Immature natural killer cell (primary cell): ENCODE results near the gene ACHE. TPM values are rescaled to one million over a fixed set of nuclear protein-coding genes. Genes with fewer than 3 reads are reported as not detected.

Experiments used
- DNase-seq, 3 donors: peaks; one replicate each; pipeline ENCODE4 v3.0.0; 2022; ENCODE audit warnings: mixed read lengths in 1 of 3
- H3K27ac Mint-ChIP-seq, 6 donors: one replicate each; pipeline ENCODE4 v1.8.0; 2020; ENCODE audit warnings: mixed read lengths in 6 of 6, mild to moderate bottlenecking in 5 of 6, inconsistent platforms in 4 of 6, moderate library complexity in 3 of 6
- H3K27me3 Mint-ChIP-seq, 3 donors: one replicate each; pipeline ENCODE4 v1.8.0; 2020 to 2021; ENCODE audit warnings: low read depth in 3 of 3, mild to moderate bottlenecking in 3 of 3, mixed read lengths in 3 of 3, moderate library complexity in 3 of 3, inconsistent platforms in 1 of 3
- H3K36me3 Mint-ChIP-seq, 3 donors: one replicate each; pipeline ENCODE4 v1.8.0; 2020; ENCODE audit warnings: mixed read lengths in 3 of 3, inconsistent platforms in 2 of 3, mild to moderate bottlenecking in 2 of 3
- H3K4me1 Mint-ChIP-seq, 2 donors: one replicate each; pipeline ENCODE4 v1.8.0; 2020; ENCODE audit warnings: inconsistent platforms in 2 of 2, mild to moderate bottlenecking in 2 of 2, mixed read lengths in 2 of 2, moderate library complexity in 1 of 2
- H3K4me3 Mint-ChIP-seq, 5 donors: one replicate each; pipeline ENCODE4 v1.8.0; 2020; ENCODE audit warnings: mild to moderate bottlenecking in 5 of 5, mixed read lengths in 5 of 5, inconsistent platforms in 3 of 5, moderate library complexity in 3 of 5
- H3K9me3 Mint-ChIP-seq, 6 donors: one replicate each; pipeline ENCODE4 v1.8.0; 2020; ENCODE audit warnings: mild to moderate bottlenecking in 6 of 6, mixed read lengths in 6 of 6, inconsistent platforms in 4 of 6, moderate library complexity in 3 of 6
- polyA plus RNA-seq, 3 donors: library from polyadenylated mRNA; unstranded; fragments of 300-500 nt; fragmentation: Illumina TruSeq; gene quantifications; one replicate each; pipeline ENCODE4 v1.2.3, GENCODE V29; 2021

ACHE gene
- polyA plus RNA-seq, 3 donors from 2014 or later = not detected

DNA sequence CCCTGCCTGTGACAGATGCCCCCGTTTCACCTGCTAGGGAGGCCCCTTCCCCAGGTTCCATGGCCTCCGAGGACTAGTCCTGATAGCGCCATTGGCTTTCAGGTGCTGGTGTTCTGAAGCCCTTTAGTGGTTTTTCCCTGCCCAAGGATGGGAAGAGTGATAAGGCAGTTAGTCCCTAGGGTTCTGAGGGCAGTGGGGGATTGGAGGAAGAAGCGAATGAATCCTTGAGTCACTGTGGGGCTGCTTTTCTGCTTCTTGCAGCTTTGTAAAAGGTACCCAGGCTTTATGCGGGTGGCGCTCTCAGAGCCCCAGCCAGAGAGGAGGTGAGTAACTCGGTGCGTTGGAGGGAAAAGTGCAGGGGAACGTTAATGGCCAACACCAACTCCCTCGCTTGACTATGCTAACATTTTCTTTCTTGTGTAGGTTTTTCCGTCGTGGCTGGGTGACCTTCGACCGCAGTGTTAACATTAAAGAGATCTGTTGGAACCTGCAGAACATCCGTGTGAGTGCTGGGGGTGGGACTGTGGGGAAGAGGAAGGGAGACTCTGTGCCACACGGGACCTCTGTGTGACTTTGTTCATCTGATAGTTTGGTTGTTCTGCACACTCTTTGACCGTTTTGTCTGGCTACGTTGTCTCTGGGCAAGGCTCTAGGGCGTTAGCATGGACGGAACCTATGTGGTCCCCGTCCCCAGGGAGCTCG, 10.1 kb downstream of the ACHE start:
- DNase-seq = no peak
- no peaks in the 10 kb centered on the region for H3K9me3 Mint-ChIP-seq
- peaks cover 4 to 11% (median 10%) of the 10 kb centered on the region in 3 donors for H3K27me3 Mint-ChIP-seq
- H3K4me1 Mint-ChIP-seq = peaks cover 29 to 31% of the 10 kb centered on the region in 2 donors
- H3K36me3 Mint-ChIP-seq = peaks cover 25 to 44% (median 37%) of the 10 kb centered on the region in 3 donors
- no peak overlapping the region for H3K4me3 Mint-ChIP-seq
- peak overlapping the region in 4 of 6 donors; percentile 11 to 45 (median 23) for H3K27ac Mint-ChIP-seq

DNA sequence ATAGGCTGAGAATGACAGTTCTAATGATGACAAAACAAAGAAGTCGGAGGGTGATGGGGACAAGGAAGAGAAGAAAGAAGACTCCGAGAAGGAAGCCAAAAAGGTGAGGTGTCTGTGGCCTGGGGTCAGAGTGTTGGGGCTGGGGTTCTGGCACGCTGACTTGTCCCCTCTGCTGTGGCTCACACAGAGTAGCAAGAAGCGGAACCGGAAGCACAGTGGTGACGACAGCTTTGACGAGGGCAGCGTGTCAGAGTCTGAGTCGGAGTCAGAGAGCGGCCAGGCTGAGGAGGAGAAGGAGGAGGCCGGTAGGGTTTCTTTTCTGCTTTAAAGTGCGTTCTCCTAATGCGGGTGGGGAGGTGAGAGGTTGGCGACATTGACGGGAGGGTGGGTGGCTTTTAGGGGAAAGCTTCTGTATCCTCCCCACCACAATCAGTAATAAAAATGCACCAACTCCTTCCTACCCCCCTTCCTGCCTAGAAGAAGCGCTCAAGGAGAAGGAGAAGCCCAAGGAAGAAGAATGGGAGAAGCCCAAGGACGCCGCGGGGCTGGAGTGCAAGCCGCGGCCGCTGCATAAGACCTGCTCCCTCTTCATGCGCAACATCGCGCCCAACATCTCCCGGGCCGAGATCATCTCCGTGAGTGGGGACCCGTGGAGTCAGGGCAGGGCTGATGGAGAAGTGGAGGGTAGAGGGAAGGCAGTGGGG, 10.8 kb downstream of the ACHE start:
- Mint-ChIP-seq H3K27me3 (peaks cover 4 to 11% (median 10%) of the 10 kb centered on the region in 3 donors), H3K4me1 (peaks cover 28% of the 10 kb centered on the region in 2 donors), H3K4me3 (peak overlapping the region in 2 of 5 donors; percentile 8 to 60), H3K9me3 (no peaks in the 10 kb centered on the region), H3K36me3 (peaks cover 25 to 47% (median 38%) of the 10 kb centered on the region in 3 donors), H3K27ac (peak overlapping the region; percentile 19 to 82 (median 76))
- DNase-seq = peak in 1 of 3 donors; percentile 46

DNA sequence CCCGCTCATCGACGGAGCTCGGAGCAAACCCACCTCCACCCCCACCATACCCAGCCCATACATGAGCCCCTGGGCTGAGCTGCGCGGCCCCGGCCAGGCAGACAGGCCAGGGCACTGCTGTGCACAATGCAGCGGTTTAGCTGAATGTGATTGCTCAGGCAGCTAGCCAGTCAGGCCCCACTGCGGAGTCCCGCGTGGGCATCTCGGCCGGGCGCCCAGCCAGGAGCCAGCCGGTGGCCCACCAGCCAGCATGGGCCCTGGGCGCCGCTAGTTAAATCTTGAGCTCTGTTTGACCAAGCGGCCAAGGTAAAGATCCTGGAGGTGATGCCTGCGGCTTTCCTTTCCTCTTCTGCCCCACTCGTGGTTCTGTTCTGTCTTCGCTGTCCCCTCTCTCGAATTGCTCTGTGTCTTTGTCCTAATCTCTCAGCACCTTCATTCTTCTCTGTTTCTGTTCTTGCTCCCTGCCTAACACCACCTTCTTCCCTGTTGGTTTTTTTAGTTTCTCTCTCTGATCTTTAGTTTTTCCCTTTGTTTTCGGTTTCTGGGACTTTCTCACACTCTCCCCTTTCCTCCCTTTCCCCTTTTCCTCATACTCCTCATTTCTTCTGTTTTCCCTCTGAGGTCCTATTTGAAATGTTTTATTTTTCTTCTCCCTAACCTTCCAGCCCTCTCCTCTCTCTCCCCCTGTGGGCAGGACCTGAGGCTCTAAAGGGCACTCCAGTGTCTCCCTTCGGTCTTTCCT, 12.7 kb downstream of the ACHE start:
- H3K27ac Mint-ChIP-seq = peak overlapping the region in 2 of 6 donors; percentile 43 to 49
- no peak for DNase-seq
- no peaks in the 10 kb centered on the region for H3K9me3 Mint-ChIP-seq
- H3K36me3 Mint-ChIP-seq = peaks cover 35 to 51% (median 44%) of the 10 kb centered on the region in 3 donors
- H3K27me3 Mint-ChIP-seq = peaks cover 4 to 11% (median 10%) of the 10 kb centered on the region in 3 donors
- H3K4me3 Mint-ChIP-seq = no peak overlapping the region
- peaks cover 38 to 40% of the 10 kb centered on the region in 2 donors for H3K4me1 Mint-ChIP-seq

DNA sequence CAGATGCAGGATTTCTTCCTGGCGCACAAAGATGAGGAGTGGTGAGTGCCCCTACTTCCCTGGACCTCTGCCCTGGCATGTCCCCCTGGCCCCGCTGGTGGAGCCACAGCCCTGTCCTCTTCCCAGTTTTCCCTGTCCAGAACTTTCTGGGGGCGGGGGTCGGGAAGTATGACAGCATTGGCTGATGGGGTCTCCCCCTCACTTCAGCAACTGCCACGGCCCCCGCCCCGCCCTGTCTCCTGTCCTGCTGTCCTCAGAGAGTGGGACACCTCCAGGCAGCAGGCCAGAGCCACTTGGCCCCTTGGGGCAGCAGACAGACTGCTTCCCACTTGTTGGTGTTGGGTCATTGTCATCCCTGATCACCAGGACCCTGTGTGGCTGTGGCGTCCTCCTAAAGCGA, 13.5 kb downstream of the ACHE start:
- H3K4me1 Mint-ChIP-seq = peaks cover 33 to 36% of the 10 kb centered on the region in 2 donors
- no peak for DNase-seq
- H3K36me3 Mint-ChIP-seq = peaks cover 35 to 50% (median 38%) of the 10 kb centered on the region in 3 donors
- H3K9me3 Mint-ChIP-seq = no peaks in the 10 kb centered on the region
- H3K27ac Mint-ChIP-seq = no peak overlapping the region
- no peak overlapping the region for H3K4me3 Mint-ChIP-seq
- H3K27me3 Mint-ChIP-seq = peaks cover 4 to 9% (median 6%) of the 10 kb centered on the region in 3 donors

DNA sequence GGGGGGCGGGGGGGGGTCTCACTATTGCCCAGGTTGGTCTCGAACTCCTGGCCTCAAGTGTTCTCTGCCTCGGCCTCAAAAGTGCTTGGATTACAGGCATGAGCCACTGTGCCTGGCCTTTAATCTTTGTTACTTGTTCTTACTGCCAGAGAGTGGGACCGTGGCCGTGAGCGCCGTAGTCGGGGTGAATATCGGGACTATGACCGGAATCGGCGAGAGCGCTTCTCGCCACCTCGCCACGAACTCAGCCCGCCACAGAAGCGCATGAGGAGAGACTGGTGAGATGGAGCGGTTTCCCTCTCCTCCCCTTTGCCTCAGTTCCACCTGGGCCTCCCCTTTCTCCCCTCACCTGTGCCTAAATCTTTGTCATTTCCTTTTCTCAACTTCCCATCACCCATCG, 14.6 kb downstream of the ACHE start:
- Mint-ChIP-seq H3K27me3 (peaks cover 1 to 4% (median 4%) of the 10 kb centered on the region in 3 donors), H3K27ac (peak overlapping the region in 2 of 6 donors; percentile 59 to 67), H3K36me3 (peaks cover 28 to 45% (median 30%) of the 10 kb centered on the region in 3 donors), H3K9me3 (no peaks in the 10 kb centered on the region), H3K4me3 (no peak overlapping the region), H3K4me1 (peaks cover 41 to 42% of the 10 kb centered on the region in 2 donors)
- DNase-seq = no peak

DNA sequence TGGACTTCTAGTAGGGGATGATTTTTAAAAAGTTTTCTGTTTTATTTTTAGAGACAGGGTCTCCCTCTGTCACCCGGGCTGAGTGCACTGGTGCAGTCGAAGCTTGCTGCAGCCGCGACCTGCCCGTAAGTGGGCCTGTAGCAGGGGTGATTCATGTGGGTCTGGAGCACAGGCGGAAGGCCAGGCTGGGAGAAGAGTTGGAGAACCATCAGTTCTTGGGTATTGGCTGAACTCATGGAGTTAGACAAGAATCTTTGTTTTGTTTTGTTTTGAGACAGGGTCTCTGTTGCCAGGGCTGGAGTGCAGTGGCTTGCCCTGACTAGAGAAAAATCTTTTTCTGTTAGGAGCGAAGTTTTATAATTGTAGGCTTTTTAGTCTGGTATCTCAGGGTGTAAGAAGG, 15.0 kb downstream of the ACHE start:
- Mint-ChIP-seq H3K36me3 (peaks cover 25 to 40% (median 26%) of the 10 kb centered on the region in 3 donors), H3K4me1 (peaks cover 42 to 46% of the 10 kb centered on the region in 2 donors)

DNA sequence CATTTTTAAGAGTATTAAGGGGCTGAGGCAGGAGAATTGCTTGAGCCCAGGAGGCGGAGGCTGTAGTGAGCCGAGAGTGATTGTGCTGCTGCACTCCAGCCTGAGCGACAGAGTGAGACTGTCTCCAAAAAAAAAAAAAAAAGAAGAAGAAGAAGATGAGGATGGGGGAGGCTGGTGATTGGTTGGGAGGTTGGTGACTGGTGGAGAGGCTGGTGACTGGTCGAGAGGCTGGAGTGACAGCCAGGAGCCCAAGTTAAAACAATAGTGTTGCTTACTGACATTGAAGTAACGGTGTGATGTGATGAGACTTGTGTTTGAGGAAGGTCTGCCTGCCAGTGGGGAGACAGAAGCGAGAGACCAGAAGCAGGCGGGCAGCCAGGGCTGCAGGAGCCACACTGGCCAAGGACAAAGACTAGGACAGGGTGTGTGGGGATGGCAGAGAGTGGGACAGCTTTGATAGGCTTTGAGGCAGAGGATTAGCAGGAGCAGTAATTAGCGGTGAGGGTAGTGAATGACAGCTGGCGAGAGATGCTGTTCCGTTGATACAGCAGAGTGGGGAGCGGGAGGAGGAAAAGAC, 15.9 kb downstream of the ACHE start:
- peaks cover 19 to 33% (median 24%) of the 10 kb centered on the region in 3 donors for H3K36me3 Mint-ChIP-seq
- H3K4me3 Mint-ChIP-seq = peak overlapping the region in 1 of 5 donors; percentile 38
- no peaks in the 10 kb centered on the region for H3K9me3 Mint-ChIP-seq
- peak overlapping the region in 1 of 6 donors; percentile 61 for H3K27ac Mint-ChIP-seq
- H3K27me3 Mint-ChIP-seq = peaks cover 8 to 10% (median 9%) of the 10 kb centered on the region in 3 donors
- H3K4me1 Mint-ChIP-seq = peaks cover 48 to 55% of the 10 kb centered on the region in 2 donors
- DNase-seq = no peak

More for the DNA sequence above, 15.0 kb downstream of the ACHE start:
- Mint-ChIP-seq H3K27ac (no peak overlapping the region), H3K9me3 (no peaks in the 10 kb centered on the region), H3K27me3 (peaks cover under 1 to 6% (median 4%) of the 10 kb centered on the region in 3 donors), H3K4me3 (no peak overlapping the region)
- no peak for DNase-seq

DNA sequence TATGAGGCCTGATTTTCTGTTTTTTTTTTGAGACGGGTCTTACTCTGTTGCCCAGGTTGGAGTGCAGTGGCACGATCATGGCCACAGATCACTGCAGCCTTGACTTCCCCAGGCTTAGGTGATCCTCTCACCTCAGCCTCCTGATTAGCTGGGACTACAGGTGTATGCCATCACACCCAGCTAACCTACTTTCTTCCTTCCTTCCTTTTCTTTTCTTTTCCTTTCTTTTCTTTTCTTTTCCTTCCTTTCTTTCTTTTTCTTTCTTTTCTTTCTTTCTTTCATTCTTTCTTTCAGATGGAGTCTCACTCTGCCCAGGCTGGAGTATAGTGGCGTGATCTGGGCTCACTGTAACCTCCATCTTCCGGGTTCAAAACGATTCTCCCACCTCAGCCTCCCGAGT, 17.0 kb downstream of the ACHE start:
- peaks cover 10 to 14% (median 13%) of the 10 kb centered on the region in 3 donors for H3K27me3 Mint-ChIP-seq
- DNase-seq = no peak
- peaks cover 56 to 65% of the 10 kb centered on the region in 2 donors for H3K4me1 Mint-ChIP-seq
- H3K9me3 Mint-ChIP-seq = no peaks in the 10 kb centered on the region
- peak overlapping the region in 2 of 5 donors; percentile 14 to 31 for H3K4me3 Mint-ChIP-seq
- H3K36me3 Mint-ChIP-seq = peaks cover 12 to 24% (median 22%) of the 10 kb centered on the region in 3 donors
- H3K27ac Mint-ChIP-seq = peak overlapping the region in 2 of 6 donors; percentile 48 to 72

DNA sequence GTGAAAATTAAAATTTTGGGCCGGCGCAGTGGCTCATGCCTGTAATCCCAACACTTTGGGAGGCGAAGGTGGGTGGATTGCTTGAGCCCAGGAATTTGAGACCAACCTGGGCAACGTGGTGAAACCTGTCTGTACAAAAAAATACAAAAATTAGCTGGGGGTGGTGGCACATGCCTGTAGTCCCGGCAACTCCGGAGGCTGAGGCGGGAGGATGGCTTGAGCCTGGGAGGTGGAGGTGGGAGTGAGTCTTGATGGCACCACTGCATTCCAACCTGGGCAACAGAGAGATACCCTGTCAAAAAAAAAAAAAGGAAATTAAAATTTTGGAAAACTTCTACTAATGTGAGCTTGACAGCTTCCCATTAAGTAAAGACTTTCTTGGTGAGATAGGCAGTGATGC, 17.7 kb downstream of the ACHE start:
- H3K36me3 Mint-ChIP-seq = peaks cover 9 to 20% (median 19%) of the 10 kb centered on the region in 3 donors
- H3K27ac Mint-ChIP-seq = peak overlapping the region in 2 of 6 donors; percentile 1 to 40
- peak overlapping the region in 2 of 5 donors; percentile 6 to 44 for H3K4me3 Mint-ChIP-seq
- DNase-seq = no peak
- H3K27me3 Mint-ChIP-seq = peaks cover 10 to 13% (median 12%) of the 10 kb centered on the region in 3 donors
- H3K4me1 Mint-ChIP-seq = peaks cover 57 to 59% of the 10 kb centered on the region in 2 donors
- H3K9me3 Mint-ChIP-seq = no peaks in the 10 kb centered on the region

DNA sequence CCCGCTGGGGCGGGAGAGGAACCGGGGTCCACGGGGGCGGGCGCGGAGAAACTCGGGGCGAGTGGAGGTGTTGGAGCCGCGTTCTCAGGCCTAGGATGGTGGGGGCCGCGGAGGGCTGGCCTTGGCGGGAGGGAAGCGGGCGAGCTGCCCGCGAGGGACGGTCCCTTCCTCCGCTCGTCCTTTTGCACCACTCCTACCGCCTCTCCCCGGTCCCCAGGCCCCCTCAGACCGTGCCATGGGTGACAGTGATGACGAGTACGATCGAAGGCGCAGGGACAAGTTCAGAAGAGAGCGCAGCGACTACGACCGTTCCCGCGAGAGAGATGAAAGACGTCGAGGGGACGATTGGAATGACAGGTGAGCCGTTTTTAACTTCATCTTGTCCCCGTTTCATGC, 20.3 kb downstream of the ACHE start:
- H3K9me3 Mint-ChIP-seq = no peaks in the 10 kb centered on the region
- H3K4me3 Mint-ChIP-seq = peak overlapping the region; percentile 97 to 99 (median 99)
- DNase-seq = no peak
- H3K27me3 Mint-ChIP-seq = peaks cover 10 to 16% (median 12%) of the 10 kb centered on the region in 3 donors
- H3K27ac Mint-ChIP-seq = peak overlapping the region; percentile 91 to 98 (median 96)
- peaks cover 7 to 19% (median 11%) of the 10 kb centered on the region in 3 donors for H3K36me3 Mint-ChIP-seq
- H3K4me1 Mint-ChIP-seq = peaks cover 50 to 57% of the 10 kb centered on the region in 2 donors

DNA sequence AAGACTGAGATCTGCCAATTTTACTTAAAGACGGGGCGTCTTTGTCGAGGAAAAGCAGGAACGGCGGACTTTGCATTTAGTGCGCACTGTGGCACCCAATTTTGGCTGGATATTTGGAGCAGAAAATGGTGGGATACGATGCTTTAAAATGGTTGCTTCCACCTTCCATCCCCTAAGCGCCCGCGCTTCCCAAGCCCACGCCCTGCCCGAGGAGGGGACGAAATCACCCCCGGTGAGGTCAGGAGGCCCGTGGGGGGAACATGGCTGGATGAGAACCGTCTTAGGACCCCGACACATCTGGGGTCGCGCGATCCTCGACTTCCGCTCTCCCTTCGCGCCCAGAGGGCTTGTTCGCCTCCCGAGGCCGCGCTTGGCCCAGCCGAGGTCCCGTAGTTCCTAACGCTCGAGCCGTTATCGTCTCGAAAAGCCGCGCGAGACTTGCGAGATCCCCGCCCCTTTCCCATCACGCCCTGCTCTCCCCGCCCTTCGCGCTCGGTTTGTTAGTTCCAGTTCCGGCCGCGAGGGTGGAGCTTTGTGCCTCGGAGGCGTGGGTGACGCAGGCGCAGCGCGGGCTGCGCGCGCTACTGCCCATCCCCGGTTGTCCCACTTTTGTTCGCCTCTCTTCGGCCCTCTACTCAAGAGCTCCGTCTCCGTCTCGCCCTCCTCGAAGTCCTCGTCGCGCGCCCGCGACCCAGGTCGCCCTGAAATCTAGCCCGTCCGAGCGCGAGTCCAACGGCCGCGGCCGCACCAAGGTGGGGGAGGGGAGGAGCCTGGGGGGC, 20.9 kb downstream of the ACHE start, which contains the start of gene SRRT:
TSS of gene SRRT (plus strand) at position 527 of the 779 bp plus-strand sequence. CDS start 488 bp downstream, outside the sequence.
- H3K27ac Mint-ChIP-seq = peak within 1 kb of the TSS; percentile 91 to 98 (median 96)
- H3K9me3 Mint-ChIP-seq = no peaks in the 10 kb centered on the region
- peak; percentile 98 for DNase-seq
- peaks cover 10 to 16% (median 12%) of the 10 kb centered on the region in 3 donors for H3K27me3 Mint-ChIP-seq
- H3K4me1 Mint-ChIP-seq = peaks cover 47 to 54% of the 10 kb centered on the region in 2 donors
- H3K4me3 Mint-ChIP-seq = peak within 1 kb of the TSS; percentile 97 to 99 (median 99)
- H3K36me3 Mint-ChIP-seq = peaks cover 6 to 17% (median 7%) of the 10 kb centered on the region in 3 donors

DNA sequence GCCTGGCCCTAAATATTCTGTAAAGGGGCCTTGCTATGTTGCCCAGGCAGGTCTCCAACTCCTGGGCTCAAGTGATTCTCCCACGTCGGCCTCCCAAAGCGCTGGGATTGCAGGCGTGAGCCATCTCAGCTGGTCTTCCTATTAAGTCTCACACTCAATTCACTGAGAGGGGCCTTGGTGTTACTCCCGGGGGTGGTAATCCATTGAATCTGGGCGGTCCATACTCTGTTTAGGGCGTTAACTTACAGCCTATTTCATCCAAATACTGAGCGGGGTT, 21.4 kb downstream of the ACHE start:
- Mint-ChIP-seq H3K9me3 (no peaks in the 10 kb centered on the region), H3K27me3 (peaks cover 10 to 16% (median 12%) of the 10 kb centered on the region in 3 donors), H3K27ac (peak overlapping the region; percentile 91 to 98 (median 96)), H3K36me3 (peaks cover 4 to 15% (median 5%) of the 10 kb centered on the region in 3 donors), H3K4me3 (peak overlapping the region; percentile 97 to 99 (median 99)), H3K4me1 (peaks cover 42 to 48% of the 10 kb centered on the region in 2 donors)
- no peak for DNase-seq
